Panc1 (cell line): ENCODE results near the gene LRMDA. TPM values are rescaled to one million over a fixed set of nuclear protein-coding genes. Genes with fewer than 3 reads are reported as not detected.

Experiments
- ATAC-seq: fragments of 200-7000 bp; cut with Tn5 transposase; 2 replicates; pipeline ENCODE4 v1.9.1; 2020; ENCODE audit warnings: mild to moderate bottlenecking, moderate library complexity
- BruUV-seq: library from RNA; stranded (reverse); fragments of 400-500 nt; replicated peaks from 2 replicates; lab custom pipeline; 2021; lab: Mats Ljungman, UMichigan
- CTCF ChIA-PET: fragments of 300-600 bp; sonication (Branson Sonifier 250); formaldehyde crosslinking; loops from one replicate; lab custom pipeline; 2022; ENCODE audit warnings: antibody characterized with exemption; lab: Charles Lee
- POLR2A ChIA-PET: fragments of 300-600 bp; sonication (Branson Sonifier 250); formaldehyde crosslinking; loops from one replicate; lab custom pipeline; 2022; ENCODE audit warnings: antibody characterized with exemption; lab: Charles Lee
- DNase-seq: peaks from one replicate; pipeline ENCODE4 v3.0.0-alpha.2; 2010; ENCODE audit warnings: low read depth, low spot score
- H3K27ac ChIP-seq: 2 replicates; pipeline ENCODE4 v1.5.1; 2011; ENCODE audit warnings: mild to moderate bottlenecking, low read length, inconsistent platforms
- H3K27me3 ChIP-seq: fragments of 200-500 bp; sonication (Bioruptor generic); 2 replicates; pipeline ENCODE4 v1.6.0; 2014; ENCODE audit warnings: low read length, inconsistent platforms; ENCODE audit not compliant: control insufficient read depth, insufficient read depth
- H3K36me3 ChIP-seq: fragments of 200-500 bp; sonication (Bioruptor generic); 2 replicates; pipeline ENCODE4 v1.5.1; 2014; ENCODE audit warnings: inconsistent platforms, mild to moderate bottlenecking, low read length, moderate library complexity; ENCODE audit not compliant: control insufficient read depth, insufficient read depth
- H3K4me1 ChIP-seq: 2 replicates; pipeline ENCODE4 v1.5.1; 2011; ENCODE audit warnings: inconsistent platforms, mild to moderate bottlenecking, low read length, moderate library complexity; ENCODE audit not compliant: control insufficient read depth, insufficient read depth
- H3K4me3 ChIP-seq, 2 experiments: 2 replicates each; pipeline ENCODE4 v1.5.1; 2011 to 2012; ENCODE audit warnings: low read depth in 2 of 2, low read length in 2 of 2, mild to moderate bottlenecking in 2 of 2, inconsistent platforms in 1 of 2, moderate library complexity in 1 of 2
- H3K9me3 ChIP-seq: fragments of 200-500 bp; sonication (Bioruptor generic); 2 replicates; pipeline ENCODE4 v1.5.1; 2014; ENCODE audit warnings: low read depth, mild to moderate bottlenecking, inconsistent platforms, low read length, moderate library complexity; ENCODE audit not compliant: control insufficient read depth, insufficient read depth
- CTCF ChIP-seq: fragments of 450-650 bp; IDR thresholded peaks from 2 replicates; pipeline ENCODE4 v1.5.1; 2017; ENCODE audit warnings: mild to moderate bottlenecking
- POLR2AphosphoS5 ChIP-seq: IDR thresholded peaks from 2 replicates; pipeline ENCODE4 v1.6.1; 2012; ENCODE audit warnings: mild to moderate bottlenecking, low read depth, low read length, moderate library complexity
- REST ChIP-seq, 2 experiments: IDR thresholded peaks; 2 replicates each; pipeline ENCODE4 v1.6.1; 2011 to 2012; ENCODE audit warnings: low read depth in 2 of 2, control low read depth in 1 of 2, low read length in 1 of 2, mild to moderate bottlenecking in 1 of 2, moderate library complexity in 1 of 2; ENCODE audit not compliant: insufficient read depth in 1 of 2
- SIN3A ChIP-seq: IDR thresholded peaks from 2 replicates; pipeline ENCODE4 v1.6.1; 2012; ENCODE audit warnings: low read depth, mild to moderate bottlenecking, low read length, moderate library complexity, borderline replicate concordance; ENCODE audit not compliant: insufficient read depth
- TCF7L2 ChIP-seq: IDR thresholded peaks from 2 replicates; pipeline ENCODE4 v1.6.1; 2011; ENCODE audit warnings: mild to moderate bottlenecking, low read depth, low read length, inconsistent platforms
- in situ Hi-C: cut with HindIII; loops from 2 replicates; pipeline ENCODE4 v1.10.0; 2016; ENCODE audit warnings: low sequenced_read_pairs, low pct_unique_long_range_greater_than_20kb
- intact Hi-C: fragments of 100-400 bp; cut with micrococcal nuclease; formaldehyde crosslinking; loops from one replicate; pipeline ENCODE4 v1.10.0; 2022; ENCODE audit not compliant: unreplicated experiment
- total RNA-seq: library from RNA; stranded (reverse); gene quantifications from one replicate; pipeline ENCODE4 v1.2.1, GENCODE V29; 2021; ENCODE audit not compliant: unreplicated experiment

LRMDA gene
- total RNA-seq, 1 experiment from 2014 or later: 1.2 TPM

- no peak for ATAC-seq
- POLR2A ChIA-PET: no interaction called here
- Histone ChIP-seq H3K4me3 (no peak overlapping the region), H3K4me1 (no peaks in the 10 kb centered on the region), H3K9me3 (no peaks in the 10 kb centered on the region), H3K36me3 (no peaks in the 10 kb centered on the region; the same call in 1 of the 2 replicates), H3K27me3 (peaks cover 9% of the 10 kb centered on the region), H3K27ac (no peak overlapping the region)
- no peak for DNase-seq
- in situ Hi-C loops (no loop called here), intact Hi-C loops (no loop called here)
- no TSS peak for BruUV-seq
- CTCF ChIA-PET: no interaction called here
- no peak for TF ChIP-seq REST (IDR thresholded peaks at IDR 0.05; ENCODE audit: insufficient read depth in 1 of 2, low read depth in 2 of 2, low read length in 1 of 2)
- TF ChIP-seq CTCF: no peak
- no peak for TF ChIP-seq POLR2AphosphoS5
- TF ChIP-seq SIN3A: no peak
These were observed 292.0 kb downstream of the LRMDA start for GRCh38 chr10:75723319-75723980.

GRCh38 chr10:75724047-75724446, 292.6 kb downstream of the LRMDA start:
- intact Hi-C loops (no loop called here), in situ Hi-C loops (no loop called here)
- H3K9me3 ChIP-seq: no peaks in the 10 kb centered on the region
- no peak overlapping the region for H3K4me3 ChIP-seq
- H3K27me3 ChIP-seq: peaks cover 9% of the 10 kb centered on the region
- POLR2A ChIA-PET: no interaction called here
- CTCF ChIA-PET: no interaction called here
- no peak for DNase-seq
- no peaks in the 10 kb centered on the region; the same call in 1 of the 2 replicates for H3K36me3 ChIP-seq
- no peak for TF ChIP-seq REST (IDR thresholded peaks at IDR 0.05; ENCODE audit: insufficient read depth in 1 of 2, low read depth in 2 of 2, low read length in 1 of 2)
- no peak for TF ChIP-seq TCF7L2
- no peak for TF ChIP-seq SIN3A
- no peak for TF ChIP-seq CTCF
- no peak for TF ChIP-seq POLR2AphosphoS5
- no peak overlapping the region for H3K27ac ChIP-seq
- no peak for ATAC-seq
- H3K4me1 ChIP-seq: no peaks in the 10 kb centered on the region
- BruUV-seq: no TSS peak
